GM10248 (cell line): Measurements from ENCODE around the gene FBRSL1.

ENCODE experiments used
- CTCF ChIA-PET: fragments of 300-600 bp; sonication (Branson Sonifier 250); formaldehyde crosslinking; extraction: SDS; loops from one replicate; lab custom pipeline; 2021; ENCODE audit warnings: antibody characterized with exemption; lab: Yijun Ruan, JAX
- POLR2A ChIA-PET: fragments of 350-650 bp; sonication (Branson Sonifier 250); formaldehyde crosslinking; extraction: SDS; loops from one replicate; lab custom pipeline; 2020; ENCODE audit warnings: antibody characterized with exemption; lab: Yijun Ruan, JAX
- DNase-seq: peaks from one replicate; pipeline ENCODE4 v3.0.0; 2012; ENCODE audit errors: extremely low spot score
- CTCF ChIP-seq: IDR thresholded peaks from 2 replicates; pipeline ENCODE4 v1.5.1; 2012; ENCODE audit warnings: mild to moderate bottlenecking, low read depth; ENCODE audit errors: extremely low read depth, missing control alignments, control extremely low read depth

The FBRSL1 gene

GRCh38 chr12:132464820-132465219 is 25.1 kb upstream of the FBRSL1 start:
- DNase-seq: no peak
- POLR2A ChIA-PET: no interaction called here

GRCh38 chr12:132465269-132466190 is 24.4 kb upstream of the FBRSL1 start:
- no peak for DNase-seq
- POLR2A ChIA-PET: no interaction called here
- CTCF ChIA-PET: interaction anchor here (1.2 kb wide), 1 partner anchor 17 kb away, joined by 3 read pairs; no protein-coding TSS in a partner anchor
- TF ChIP-seq CTCF: no peak

More at GRCh38 chr12:132464820-132465219, 25.1 kb upstream of the FBRSL1 start:
- CTCF ChIA-PET: interaction anchor here (1.2 kb wide), 1 partner anchor 17 kb away, joined by 3 read pairs; no protein-coding TSS in a partner anchor
- no peak for TF ChIP-seq CTCF

- CTCF ChIA-PET: no interaction called here
- DNase-seq: no peak
- POLR2A ChIA-PET: no interaction called here
Observed at GRCh38 chr12:132466241-132467201, 23.4 kb upstream of the FBRSL1 start.

GRCh38 chr12:132467511-132467910 is 22.4 kb upstream of the FBRSL1 start:
- no peak for TF ChIP-seq CTCF
- CTCF ChIA-PET: no interaction called here
- POLR2A ChIA-PET: no interaction called here
- DNase-seq: no peak

More at GRCh38 chr12:132466241-132467201, 23.4 kb upstream of the FBRSL1 start:
- no peak for TF ChIP-seq CTCF

- CTCF ChIA-PET: no interaction called here
- TF ChIP-seq CTCF: no peak
Observed at GRCh38 chr12:132469423-132469822, 20.5 kb upstream of the FBRSL1 start.

GRCh38 chr12:132470397-132470796 is 19.6 kb upstream of the FBRSL1 start:
- no peak for TF ChIP-seq CTCF
- ChIA-PET POLR2A (no interaction called here), CTCF (no interaction called here)
- DNase-seq: no peak

More at GRCh38 chr12:132469423-132469822, 20.5 kb upstream of the FBRSL1 start:
- DNase-seq: no peak
- POLR2A ChIA-PET: no interaction called here
